GM19372 (cell line): ENCODE measurements around the gene KSR2.
"Not testable (repeated sequence)": the region's sequence is repeated elsewhere in the genome, so short reads cannot be mapped to it uniquely, and the experiment has no call there.

Experiments
- ATAC-seq: cut with Tn5 transposase; IDR thresholded peaks from one replicate; pipeline ENCODE4 v1.9.1; 2021; ENCODE audit warnings: mild to moderate bottlenecking, low read depth, moderate library complexity; ENCODE audit not compliant: unreplicated experiment

KSR2 gene

GRCh38 chr12:117774941-117775775 is 193.6 kb downstream of the KSR2 start:
- no peak for ATAC-seq

GRCh38 chr12:117768860-117769259 is 199.9 kb downstream of the KSR2 start:
- no peak for ATAC-seq

GRCh38 chr12:117766008-117766407 is 202.8 kb downstream of the KSR2 start:
- no peak for ATAC-seq

GRCh38 chr12:117762143-117762542 is 206.6 kb downstream of the KSR2 start:
- no peak for ATAC-seq

GRCh38 chr12:117761528-117762100 is 207.2 kb downstream of the KSR2 start:
- no peak for ATAC-seq

GRCh38 chr12:117760990-117761389 is 207.8 kb downstream of the KSR2 start:
- ATAC-seq, result no peak

GRCh38 chr12:117750657-117751056 is 218.1 kb downstream of the KSR2 start:
- ATAC-seq, result no peak

GRCh38 chr12:117749431-117749830 is 219.4 kb downstream of the KSR2 start:
- no peak for ATAC-seq

GRCh38 chr12:117746358-117746757 is 222.4 kb downstream of the KSR2 start:
- ATAC-seq, result not testable (repeated sequence)

GRCh38 chr12:117744418-117744817 is 224.4 kb downstream of the KSR2 start:
- no peak for ATAC-seq

- ATAC-seq, result no peak
Measured at GRCh38 chr12:117743761-117744160, 225.0 kb downstream of the KSR2 start.

GRCh38 chr12:117742721-117743120 is 226.1 kb downstream of the KSR2 start:
- no peak for ATAC-seq

GRCh38 chr12:117738233-117738632 is 230.6 kb downstream of the KSR2 start:
- ATAC-seq, result no peak

- ATAC-seq, result no peak
Measured at GRCh38 chr12:117733549-117733805, 235.3 kb downstream of the KSR2 start.

GRCh38 chr12:117732761-117733548 is 235.8 kb downstream of the KSR2 start:
- no peak for ATAC-seq

- ATAC-seq, result not testable (repeated sequence)
Measured at GRCh38 chr12:117731131-117731530, 237.7 kb downstream of the KSR2 start.

- ATAC-seq, result no peak
Measured at GRCh38 chr12:117727301-117727700, 241.5 kb downstream of the KSR2 start.

GRCh38 chr12:117724543-117724942 is 244.2 kb downstream of the KSR2 start:
- ATAC-seq, result no peak

- no peak for ATAC-seq
Measured at GRCh38 chr12:117718559-117718958, 250.2 kb downstream of the KSR2 start.

- no peak for ATAC-seq
Measured at GRCh38 chr12:117718141-117718540, 250.6 kb downstream of the KSR2 start.

- no peak for ATAC-seq
Measured at GRCh38 chr12:117714203-117714602, 254.6 kb downstream of the KSR2 start.

- ATAC-seq, result no peak
Measured at GRCh38 chr12:117710121-117710520, 258.7 kb downstream of the KSR2 start.
